Fibroblast of lung (primary cell): ENCODE results near the gene ACVR2B.

Experiments
- CTCF ChIP-seq, 2 donors: IDR thresholded peaks in 1 of 2; conservative IDR thresholded peaks in 1 of 2; 1 replicate in 1 of 2; 2 replicates in 1 of 2; pipeline ENCODE4 v1.5.1; 2011 to 2012; ENCODE audit warnings: low read length in 2 of 2, control low read depth in 1 of 2, inconsistent platforms in 1 of 2, low read depth in 1 of 2, mild to moderate bottlenecking in 1 of 2
- EZH2 ChIP-seq: IDR thresholded peaks from 2 replicates; pipeline ENCODE4 v1.5.1; 2012; ENCODE audit warnings: low read length, control low read depth, mild to moderate bottlenecking; ENCODE audit errors: missing control alignments

DNA sequence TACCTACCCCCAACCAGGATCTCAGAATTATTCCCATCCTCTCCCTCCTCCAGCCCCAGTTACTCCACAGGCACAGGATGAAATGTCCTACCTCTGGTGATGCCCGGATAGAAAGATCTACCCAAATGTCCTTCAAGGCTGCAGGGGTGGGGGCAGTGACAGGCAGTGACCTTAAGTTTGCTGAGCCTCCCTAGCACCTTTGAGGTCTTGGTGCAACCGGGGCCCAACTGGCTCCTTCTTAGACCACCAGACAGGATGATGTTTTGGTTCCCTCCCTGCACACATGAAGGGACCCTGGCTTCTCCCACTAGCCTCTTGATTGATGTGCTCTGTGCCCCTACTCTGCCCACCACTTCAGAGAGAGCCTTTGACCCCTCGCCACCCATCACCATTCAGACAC lies 78.8 kb downstream of the ACVR2B start:
- no peak for TF ChIP-seq CTCF (conservative IDR thresholded peaks at IDR 0.05 in 1 of 2, IDR thresholded peaks at IDR 0.05 in 1 of 2; ENCODE audit: low read depth in 1 of 2, low read length in 2 of 2)
- no peak for TF ChIP-seq EZH2
